HG03457 (cell line): ENCODE results near the gene VSTM2A.

Experiments used
- ATAC-seq: cut with Tn5 transposase; IDR thresholded peaks from one replicate; pipeline ENCODE4 v1.9.1; 2021; ENCODE audit warnings: moderate number of reproducible peaks; ENCODE audit not compliant: unreplicated experiment

VSTM2A gene

DNA sequence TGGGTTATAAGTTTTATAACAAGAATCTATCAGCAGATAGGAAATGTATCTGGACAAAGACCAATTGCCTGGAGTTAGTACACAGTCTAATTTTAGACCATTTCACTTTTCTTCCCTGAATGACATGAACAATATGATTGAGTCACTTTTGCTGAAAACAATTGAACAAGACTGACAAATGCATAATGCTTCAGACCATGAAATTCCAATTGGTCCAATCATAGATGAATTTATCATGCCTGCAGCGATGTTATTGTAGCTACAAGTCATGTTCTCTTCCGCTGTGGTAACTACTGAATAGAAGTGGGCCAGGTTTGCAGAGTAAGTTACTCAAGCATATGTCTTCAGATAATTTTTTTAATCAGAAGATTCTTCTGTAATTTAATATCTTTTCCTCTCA is 73.4 kb downstream of the VSTM2A start:
- ATAC-seq = no peak
